HEK293 (cell line): ENCODE results near the gene NMNAT2.

Experiments
- ZFHX2 ChIP-seq: fragments of 450-650 bp; formaldehyde crosslinking; conservative IDR thresholded peaks from 2 replicates; pipeline ENCODE4 v1.5.1; 2016; ENCODE audit warnings: missing biosample characterization, missing genetic modification characterization
- ZFP41 ChIP-seq: fragments of 450-650 bp; formaldehyde crosslinking; IDR thresholded peaks from 2 replicates; pipeline ENCODE4 v1.5.1; 2016; ENCODE audit warnings: missing biosample characterization, missing genetic modification characterization, borderline replicate concordance
- TF ChIP-seq, protein P1 (sequence below): fragments of 450-650 bp; formaldehyde crosslinking; IDR thresholded peaks from 2 replicates; pipeline ENCODE4 v1.5.1; 2017; ENCODE audit warnings: missing biosample characterization, missing genetic modification characterization

The NMNAT2 gene

GRCh38 chr1:183198463-183198862 lies 219.7 kb downstream of the NMNAT2 start (continued):
- TF ChIP-seq, protein P1, sequence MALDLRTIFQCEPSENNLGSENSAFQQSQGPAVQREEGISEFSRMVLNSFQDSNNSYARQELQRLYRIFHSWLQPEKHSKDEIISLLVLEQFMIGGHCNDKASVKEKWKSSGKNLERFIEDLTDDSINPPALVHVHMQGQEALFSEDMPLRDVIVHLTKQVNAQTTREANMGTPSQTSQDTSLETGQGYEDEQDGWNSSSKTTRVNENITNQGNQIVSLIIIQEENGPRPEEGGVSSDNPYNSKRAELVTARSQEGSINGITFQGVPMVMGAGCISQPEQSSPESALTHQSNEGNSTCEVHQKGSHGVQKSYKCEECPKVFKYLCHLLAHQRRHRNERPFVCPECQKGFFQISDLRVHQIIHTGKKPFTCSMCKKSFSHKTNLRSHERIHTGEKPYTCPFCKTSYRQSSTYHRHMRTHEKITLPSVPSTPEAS, result peak; percentile 77
- TF ChIP-seq ZFP41 (tag by site-specific recombination) (no peak), ZFHX2 (tag by site-specific recombination) (peak; percentile 93)
